Esophagus muscularis mucosa (tissue), 4 donors: ENCODE results near the gene ARL2. TPM values are rescaled to one million over a fixed set of nuclear protein-coding genes. Genes with fewer than 3 reads are reported as not detected.

ENCODE experiments used
- DNase-seq: peaks from one replicate; pipeline ENCODE4 v3.0.0-alpha.2; 2017; ENCODE audit errors: extremely low spot score
- H3K27ac ChIP-seq, 4 donors: fragments of 200-600 bp; sonication (generic); replicated peaks in 1 of 4; 1 replicate in 3 of 4; 2 replicates in 1 of 4; pipeline ENCODE4 v1.5.1; 2016 to 2019; ENCODE audit warnings: mild to moderate bottlenecking in 1 of 4
- H3K27me3 ChIP-seq, 4 donors: fragments of 200-600 bp; sonication (generic); one replicate each; pipeline versions ENCODE4 v1.5.1 to v1.6.0; 2016 to 2019
- H3K36me3 ChIP-seq, 4 donors: fragments of 200-600 bp; sonication (generic); one replicate each; pipeline ENCODE4 v1.5.1; 2016 to 2019
- H3K4me1 ChIP-seq, 4 donors: fragments of 200-600 bp; sonication (generic); one replicate each; pipeline ENCODE4 v1.5.1; 2016 to 2019
- H3K4me3 ChIP-seq, 4 donors: fragments of 200-600 bp; sonication (generic); 1 replicate in 2 of 4; 2 replicates in 2 of 4; pipeline ENCODE4 v1.5.1; 2016 to 2019; ENCODE audit warnings: mild to moderate bottlenecking in 4 of 4, moderate library complexity in 1 of 4
- H3K9me3 ChIP-seq, 4 donors: fragments of 200-600 bp; sonication (generic); 1 replicate in 3 of 4; 2 replicates in 1 of 4; pipeline ENCODE4 v1.5.1; 2016 to 2019
- EP300 ChIP-seq: sonication (generic); formaldehyde crosslinking; IDR thresholded peaks from one replicate; pipeline ENCODE4 v1.6.1; 2017; ENCODE audit warnings: antibody characterized with exemption
- POLR2A ChIP-seq: fragments of 450-650 bp; IDR thresholded peaks from one replicate; pipeline ENCODE4 v1.6.1; 2017; ENCODE audit warnings: antibody characterized with exemption, moderate library complexity, mild to moderate bottlenecking, low read depth
- POLR2AphosphoS5 ChIP-seq, 2 donors: sonication (generic); formaldehyde crosslinking; IDR thresholded peaks; one replicate each; pipeline ENCODE4 v1.6.1; 2017; ENCODE audit warnings: antibody characterized with exemption in 2 of 2
- WGBS: methylation state at CpG from one replicate; pipeline ENCODE4 v1.1.5; 2018; 5-methylcytosine and 5-hydroxymethylcytosine counted together
- intact Hi-C: fragments of 100-400 bp; cut with DNase I; formaldehyde crosslinking; loops from one replicate; pipeline ENCODE4 v1.15.1; 2023
- total RNA-seq, 4 donors: library from RNA; depleted of rRNA; stranded (reverse); fragments of >200 nt; gene quantifications; one replicate each; pipeline versions ENCODE4 v1.1.0 to v1.2.1, GENCODE V29; 2016
- TF ChIP-seq, protein P1 (sequence below), 3 experiments: fragments of 200-600 bp in 2 of 3; fragments of 450-650 bp in 1 of 3; sonication (generic) in 2 of 3; IDR thresholded peaks; one replicate each; pipeline ENCODE4 v1.5.1; 2017 to 2019; ENCODE audit warnings: antibody characterized with exemption in 3 of 3, mild to moderate bottlenecking in 2 of 3, moderate library complexity in 1 of 3

Gene ARL2
- 100 to 1,000 TPM; 150 to 189 (median 172) TPM for total RNA-seq

DNA sequence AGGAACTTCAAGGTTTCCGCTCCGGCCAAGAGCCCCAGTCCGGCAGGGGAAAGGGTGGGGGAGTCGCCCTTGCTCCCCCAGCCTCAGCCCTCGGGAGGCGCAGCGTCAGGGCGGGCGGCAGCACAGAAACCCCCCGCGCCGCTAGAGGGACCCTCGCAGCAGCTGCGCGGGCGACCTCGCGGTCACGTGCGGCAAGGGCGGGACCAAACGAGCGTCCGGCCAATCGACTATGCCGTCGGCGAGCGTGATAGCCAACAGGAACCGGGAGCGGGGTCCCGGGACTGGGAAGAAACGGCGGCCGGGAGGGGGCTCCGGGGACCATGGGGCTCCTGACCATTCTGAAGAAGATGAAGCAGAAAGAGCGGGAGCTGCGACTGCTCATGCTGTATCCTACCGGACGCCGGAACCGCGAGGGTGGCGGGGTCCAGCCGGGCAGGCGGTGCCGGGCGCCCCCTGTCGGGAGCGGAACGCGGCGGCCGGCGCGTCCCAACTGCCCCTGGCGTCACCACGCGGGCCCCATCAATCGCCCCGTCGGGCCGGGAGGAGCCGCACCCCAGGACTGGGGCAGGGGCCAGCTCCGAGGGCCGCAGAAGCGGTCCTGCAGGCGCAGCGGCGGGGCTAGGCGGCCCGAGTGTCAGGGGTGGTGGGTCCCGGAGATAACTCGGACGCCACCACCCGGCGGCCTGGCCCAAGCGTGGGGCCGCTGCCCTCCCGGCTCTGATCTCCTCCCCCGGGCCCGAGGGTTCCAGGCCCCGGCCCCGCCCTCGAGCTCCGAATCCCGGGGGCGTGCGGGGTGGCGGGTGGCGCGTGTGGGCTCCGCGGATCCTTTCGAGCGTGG, at the start of gene ARL2:
TSS of gene ARL2 (plus strand) at position 273 of the 838 bp plus-strand sequence. CDS start at position 321, 48 bp downstream.
- intact Hi-C loops, result loop anchor here (5.0 to 10.0 kb wide), 3 partner anchors 68 to 169 kb away; partner anchors contain the start of genes CDC42BPG, CDCA5, TM7SF2 and ZFPL1
- Histone ChIP-seq H3K27me3 (no peaks in the 10 kb centered on the region), H3K4me1 (peaks cover 16 to 37% (median 34%) of the 10 kb centered on the region in 4 donors), H3K9me3 (no peaks in the 10 kb centered on the region), H3K27ac (peak within 1 kb of the TSS; percentile 97 to 100 (median 98)), H3K4me3 (peak within 1 kb of the TSS; percentile 70 to 97 (median 82)), H3K36me3 (peaks cover 0 to 19% (median 13%) of the 10 kb centered on the region in 4 donors)
- under 1% methylated on average over 18 of the region's 96 CpGs for WGBS
- DNase-seq, result peak; percentile 97
- TF ChIP-seq POLR2A, result peak; percentile 31
- TF ChIP-seq, protein P1, sequence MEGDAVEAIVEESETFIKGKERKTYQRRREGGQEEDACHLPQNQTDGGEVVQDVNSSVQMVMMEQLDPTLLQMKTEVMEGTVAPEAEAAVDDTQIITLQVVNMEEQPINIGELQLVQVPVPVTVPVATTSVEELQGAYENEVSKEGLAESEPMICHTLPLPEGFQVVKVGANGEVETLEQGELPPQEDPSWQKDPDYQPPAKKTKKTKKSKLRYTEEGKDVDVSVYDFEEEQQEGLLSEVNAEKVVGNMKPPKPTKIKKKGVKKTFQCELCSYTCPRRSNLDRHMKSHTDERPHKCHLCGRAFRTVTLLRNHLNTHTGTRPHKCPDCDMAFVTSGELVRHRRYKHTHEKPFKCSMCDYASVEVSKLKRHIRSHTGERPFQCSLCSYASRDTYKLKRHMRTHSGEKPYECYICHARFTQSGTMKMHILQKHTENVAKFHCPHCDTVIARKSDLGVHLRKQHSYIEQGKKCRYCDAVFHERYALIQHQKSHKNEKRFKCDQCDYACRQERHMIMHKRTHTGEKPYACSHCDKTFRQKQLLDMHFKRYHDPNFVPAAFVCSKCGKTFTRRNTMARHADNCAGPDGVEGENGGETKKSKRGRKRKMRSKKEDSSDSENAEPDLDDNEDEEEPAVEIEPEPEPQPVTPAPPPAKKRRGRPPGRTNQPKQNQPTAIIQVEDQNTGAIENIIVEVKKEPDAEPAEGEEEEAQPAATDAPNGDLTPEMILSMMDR (IDR thresholded peaks at IDR 0.05), result peak; percentile 81 to 87 (median 84)
- TF ChIP-seq POLR2AphosphoS5 (IDR thresholded peaks at IDR 0.05), result peak in 1 of 2 donors; percentile 61
- TF ChIP-seq EP300, result no peak

DNA sequence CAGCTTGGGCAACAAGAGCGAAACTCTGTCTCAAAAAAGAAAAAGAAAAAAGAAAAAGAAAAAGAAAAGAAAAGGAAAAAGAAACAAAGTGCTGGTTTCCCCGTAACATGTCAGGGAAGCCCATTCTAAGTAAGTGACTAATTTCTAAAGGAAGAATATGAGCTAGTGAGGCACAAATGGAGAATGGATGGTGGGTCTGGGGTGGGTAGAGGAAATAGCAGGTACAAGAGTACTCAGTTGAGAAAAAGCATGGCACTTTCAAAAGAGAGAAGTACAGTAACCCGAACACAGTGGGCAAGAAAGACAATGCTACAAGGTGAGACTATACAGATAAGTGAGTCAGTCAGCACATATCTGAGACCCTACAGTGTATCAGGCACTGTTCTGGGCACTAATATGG, 46.6 kb upstream of the ARL2 start:
- 81% methylated on average over 3 of the region's 3 CpGs for WGBS
- intact Hi-C loops, result no loop called here
- no peak for DNase-seq
- Histone ChIP-seq H3K9me3 (no peaks in the 10 kb centered on the region), H3K4me1 (peaks cover 7 to 12% (median 11%) of the 10 kb centered on the region in 4 donors), H3K27ac (no peak overlapping the region), H3K36me3 (no peaks in the 10 kb centered on the region), H3K4me3 (no peak overlapping the region), H3K27me3 (no peaks in the 10 kb centered on the region)
- TF ChIP-seq POLR2AphosphoS5 (IDR thresholded peaks at IDR 0.05) (no peak), EP300 (no peak), POLR2A (no peak)
- TF ChIP-seq, protein P1 (IDR thresholded peaks at IDR 0.05), result no peak

DNA sequence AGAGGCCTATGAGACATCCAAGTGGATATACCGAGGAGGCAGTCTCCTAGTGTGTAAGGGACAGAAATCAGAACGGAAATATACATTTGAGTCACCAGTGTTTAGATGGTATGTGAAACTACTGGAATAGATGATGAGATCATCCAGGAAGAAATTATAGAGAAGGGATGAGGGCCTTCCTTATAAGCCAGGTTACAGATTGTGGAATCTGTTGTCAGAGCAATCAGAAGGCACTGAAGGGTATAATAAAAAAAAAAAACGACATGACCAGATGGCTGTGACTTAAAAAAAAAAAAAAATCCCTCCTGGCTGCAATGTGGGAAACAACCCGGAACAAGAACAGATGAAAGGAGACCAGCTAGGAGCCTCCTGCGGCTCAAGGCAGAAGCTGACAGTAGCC, 44.8 kb upstream of the ARL2 start:
- H3K9me3 ChIP-seq, result no peaks in the 10 kb centered on the region
- H3K27ac ChIP-seq, result no peak overlapping the region
- intact Hi-C loops, result no loop called here
- H3K4me1 ChIP-seq, result peaks cover 8 to 14% (median 13%) of the 10 kb centered on the region in 4 donors
- H3K27me3 ChIP-seq, result no peaks in the 10 kb centered on the region
- WGBS, result 51% methylated on average over 5 of the region's 5 CpGs
- no peak for TF ChIP-seq POLR2AphosphoS5 (IDR thresholded peaks at IDR 0.05)
- TF ChIP-seq POLR2A, result no peak
- no peak overlapping the region for H3K4me3 ChIP-seq
- no peaks in the 10 kb centered on the region for H3K36me3 ChIP-seq
- no peak for DNase-seq

DNA sequence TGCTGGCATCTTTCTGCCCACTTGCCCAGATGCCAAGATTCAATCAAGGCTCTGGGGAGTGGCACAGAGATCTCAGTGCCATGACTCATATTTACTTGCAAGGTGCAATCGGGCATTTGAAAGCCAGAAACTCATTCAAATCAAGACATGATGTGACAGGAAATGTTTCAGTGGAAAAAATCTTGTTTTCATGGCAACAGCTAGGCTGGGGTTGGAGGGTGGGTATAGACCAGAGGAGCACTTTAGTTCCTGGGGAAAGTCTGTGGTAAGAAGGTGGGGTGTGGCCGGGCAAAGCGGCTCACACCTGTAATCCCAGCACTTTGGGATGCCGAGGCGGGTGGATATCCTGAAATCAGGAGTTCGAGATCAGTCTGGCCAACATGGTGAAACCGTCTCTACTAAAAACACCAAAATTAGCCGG, 43.2 kb upstream of the ARL2 start:
- peaks cover 0 to under 1% (median 0%) of the 10 kb centered on the region in 4 donors for H3K27me3 ChIP-seq
- TF ChIP-seq EP300 (no peak), POLR2A (no peak), POLR2AphosphoS5 (IDR thresholded peaks at IDR 0.05) (no peak)
- TF ChIP-seq, protein P1 (IDR thresholded peaks at IDR 0.05), result no peak
- no peak overlapping the region for H3K4me3 ChIP-seq
- no peak overlapping the region for H3K27ac ChIP-seq
- no peaks in the 10 kb centered on the region for H3K36me3 ChIP-seq
- intact Hi-C loops, result no loop called here
- WGBS, result 90% methylated on average over 8 of the region's 8 CpGs
- DNase-seq, result no peak
- no peaks in the 10 kb centered on the region for H3K9me3 ChIP-seq
- H3K4me1 ChIP-seq, result peaks cover 8 to 14% (median 13%) of the 10 kb centered on the region in 4 donors
